Central memory CD8-positive, alpha-beta T cell (primary cell): ENCODE results near the gene BFAR.
"Not testable (repeated sequence)": the region's sequence is repeated elsewhere in the genome, so short reads cannot be mapped to it uniquely, and the experiment has no call there.

Experiments
- ATAC-seq: fragments of 150-1000 bp; cut with Tn5 transposase; replicated peaks from 2 replicates; pipeline ENCODE4 v1.10.0; 2022; ENCODE audit warnings: mild to moderate bottlenecking, moderate FRiP score, moderate number of reproducible peaks; ENCODE audit not compliant: poor library complexity, severe bottlenecking; ENCODE audit errors: extremely low read depth
- DNase-seq, 2 donors: peaks; one replicate each; pipeline ENCODE4 v3.0.0; 2021; ENCODE audit warnings: low spot score in 2 of 2
- H3K27ac Mint-ChIP-seq: one replicate; pipeline ENCODE4 v1.8.0; 2022; ENCODE audit warnings: low read depth, mild to moderate bottlenecking, moderate library complexity, mixed read lengths
- H3K27me3 Mint-ChIP-seq: one replicate; pipeline ENCODE4 v1.8.0; 2022; ENCODE audit warnings: mixed read lengths
- H3K36me3 Mint-ChIP-seq: one replicate; pipeline ENCODE4 v1.8.0; 2022; ENCODE audit warnings: mild to moderate bottlenecking, moderate library complexity, mixed read lengths; ENCODE audit not compliant: insufficient read depth
- H3K4me1 Mint-ChIP-seq: one replicate; pipeline ENCODE4 v1.8.0; 2022; ENCODE audit warnings: mixed read lengths
- H3K4me3 Mint-ChIP-seq: one replicate; pipeline ENCODE4 v1.8.0; 2022; ENCODE audit warnings: mild to moderate bottlenecking, moderate library complexity, mixed read lengths
- H3K9me3 Mint-ChIP-seq: one replicate; pipeline ENCODE4 v1.8.0; 2022; ENCODE audit warnings: mixed read lengths

Gene BFAR

DNA sequence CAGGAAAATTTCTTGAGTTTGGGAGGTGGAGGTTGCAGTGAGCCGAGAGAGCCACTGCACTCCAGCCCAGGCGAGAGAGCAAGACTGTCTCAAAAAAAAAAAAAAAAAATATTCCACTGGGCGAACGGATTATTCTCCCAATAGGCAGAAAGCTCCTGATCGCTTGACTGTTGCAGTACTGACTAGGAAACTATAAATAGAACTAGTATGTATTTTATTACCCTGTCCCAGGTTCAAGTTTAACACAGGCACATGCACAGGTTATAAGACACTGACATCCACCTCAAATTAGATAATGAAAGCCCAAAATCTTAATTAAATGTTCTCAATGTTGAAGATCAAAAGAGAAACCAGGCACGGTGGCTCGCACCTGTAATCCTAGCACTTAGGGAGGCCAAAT is 14.2 kb upstream of the BFAR start:
- ATAC-seq (no peak), DNase-seq (no peak)
- Mint-ChIP-seq H3K4me3 (no peak overlapping the region), H3K36me3 (peaks cover 66% of the 10 kb centered on the region), H3K9me3 (no peaks in the 10 kb centered on the region), H3K27me3 (no peaks in the 10 kb centered on the region), H3K4me1 (peaks cover 9% of the 10 kb centered on the region), H3K27ac (no peak overlapping the region)

DNA sequence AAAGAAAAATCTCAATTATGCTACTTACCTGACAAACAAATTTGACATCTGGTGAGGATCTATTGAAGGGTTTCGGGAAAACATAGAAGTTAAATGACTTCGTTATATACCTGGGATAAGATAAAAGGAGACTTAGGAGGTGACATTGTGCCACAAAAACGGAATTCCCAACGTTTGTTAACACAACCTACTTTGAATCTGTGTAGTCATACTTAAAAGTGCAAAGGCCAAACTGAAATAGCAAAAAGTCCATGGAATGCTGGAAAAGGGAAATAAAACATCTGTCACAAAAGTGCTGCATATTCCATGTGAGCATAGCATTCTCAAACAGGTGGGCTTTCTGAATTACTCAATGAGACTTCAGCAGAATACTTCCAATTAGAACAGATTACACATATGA is 5.7 kb upstream of the BFAR start:
- no peak overlapping the region for H3K27ac Mint-ChIP-seq
- ATAC-seq (no peak), DNase-seq (no peak)
- peaks cover 24% of the 10 kb centered on the region for H3K4me1 Mint-ChIP-seq
- H3K36me3 Mint-ChIP-seq: peaks cover 57% of the 10 kb centered on the region
- H3K4me3 Mint-ChIP-seq: no peak overlapping the region
- H3K9me3 Mint-ChIP-seq: peaks cover 6% of the 10 kb centered on the region
- no peaks in the 10 kb centered on the region for H3K27me3 Mint-ChIP-seq

DNA sequence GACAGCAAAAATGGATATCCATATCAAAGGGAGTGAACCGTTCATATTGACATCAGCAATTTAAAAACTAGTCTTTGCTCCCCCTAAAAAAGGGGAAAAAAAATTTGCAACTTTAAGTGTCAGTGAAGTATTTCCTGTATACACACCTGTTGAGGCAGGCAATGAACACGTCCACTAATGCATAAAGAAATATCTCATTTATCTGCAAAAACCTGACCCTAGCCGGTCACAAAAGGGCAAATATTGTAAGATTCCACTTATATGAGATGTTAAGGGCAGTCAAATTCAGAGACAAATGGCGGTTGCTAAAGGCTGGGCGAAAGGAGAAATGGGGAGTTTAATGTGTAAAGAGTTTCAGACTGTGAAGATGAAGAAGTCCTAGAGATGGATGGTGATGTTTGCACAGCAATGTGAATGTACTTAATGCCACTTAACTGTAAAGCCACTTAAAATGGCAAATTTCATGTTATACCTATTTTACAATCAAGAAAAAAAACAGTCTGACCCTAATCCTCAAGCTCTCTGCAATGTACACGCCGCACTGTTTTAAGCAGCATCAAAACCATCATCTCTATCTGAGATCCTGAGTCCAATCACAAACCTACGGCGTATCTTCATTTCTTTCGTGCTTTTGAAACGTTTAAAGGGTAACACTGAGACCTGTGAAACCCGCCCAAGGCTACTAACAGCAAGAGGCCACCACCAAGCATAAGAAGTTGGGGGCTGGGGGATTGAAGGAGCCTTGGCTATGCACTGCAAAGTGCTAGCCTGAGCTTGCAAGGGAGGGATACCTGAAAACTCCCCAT is 3.7 kb upstream of the BFAR start:
- H3K9me3 Mint-ChIP-seq: peaks cover 6% of the 10 kb centered on the region
- H3K27ac Mint-ChIP-seq: peak overlapping the region; percentile 92
- ATAC-seq (no peak), DNase-seq (no peak)
- peaks cover 49% of the 10 kb centered on the region for H3K36me3 Mint-ChIP-seq
- H3K27me3 Mint-ChIP-seq: no peaks in the 10 kb centered on the region
- H3K4me3 Mint-ChIP-seq: peak overlapping the region; percentile 95
- H3K4me1 Mint-ChIP-seq: peaks cover 34% of the 10 kb centered on the region

DNA sequence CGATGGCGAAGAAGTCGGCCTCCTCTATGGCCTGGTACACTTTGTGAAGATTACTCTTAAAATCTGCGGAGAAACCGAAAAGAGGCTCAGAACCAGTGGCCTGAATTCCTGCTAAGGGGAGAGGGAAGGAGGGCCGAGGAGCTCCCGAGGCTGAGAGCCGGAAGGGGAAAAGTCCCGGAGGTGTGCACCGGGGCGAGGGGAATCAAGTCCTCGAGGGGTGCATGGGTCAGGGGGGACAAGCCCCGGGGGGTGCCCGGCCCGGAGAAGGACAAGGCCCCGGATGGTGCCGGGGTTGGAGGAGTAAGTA is 3.2 kb upstream of the BFAR start:
- peak overlapping the region; percentile 92 for H3K27ac Mint-ChIP-seq
- no peaks in the 10 kb centered on the region for H3K27me3 Mint-ChIP-seq
- H3K36me3 Mint-ChIP-seq: peaks cover 49% of the 10 kb centered on the region
- peaks cover 40% of the 10 kb centered on the region for H3K4me1 Mint-ChIP-seq
- DNase-seq (no peak), ATAC-seq (no peak)
- peaks cover 6% of the 10 kb centered on the region for H3K9me3 Mint-ChIP-seq
- peak overlapping the region; percentile 95 for H3K4me3 Mint-ChIP-seq

DNA sequence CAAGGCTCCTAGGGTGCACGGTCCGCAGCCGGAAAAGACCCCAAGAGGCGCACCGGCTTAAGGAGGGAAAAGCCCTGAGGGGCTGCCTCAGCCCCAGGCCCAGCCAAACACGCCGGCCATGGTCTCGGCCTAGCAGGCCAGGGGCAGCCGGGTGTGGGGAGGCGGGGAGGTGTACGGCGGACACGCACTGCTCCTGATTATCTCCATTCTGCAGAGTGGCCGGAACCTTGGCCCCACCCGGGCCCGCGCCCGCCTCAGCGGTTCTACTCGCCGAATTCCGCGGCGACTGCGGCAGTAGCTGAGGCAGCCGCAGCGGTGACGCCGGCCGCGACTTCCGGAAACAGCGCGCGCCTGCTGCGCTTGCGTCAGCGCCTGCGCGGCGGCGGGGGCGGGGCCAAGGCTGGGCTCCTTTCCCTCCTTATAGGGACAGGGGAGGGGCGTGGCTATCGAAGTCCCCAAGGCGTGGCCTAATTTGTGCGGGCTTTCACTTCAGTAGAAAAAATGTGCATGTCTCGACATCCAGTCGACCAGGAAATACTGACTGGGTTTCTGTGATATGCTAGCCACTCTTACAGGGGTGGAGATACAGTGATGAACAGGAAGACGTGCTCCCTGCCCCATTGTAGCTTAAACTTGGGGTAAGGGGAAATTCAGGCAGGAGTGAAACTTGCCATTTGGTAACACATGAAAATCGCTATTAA is 2.7 kb upstream of the BFAR start, which contains the start of gene PARN:
Gene PARN (minus strand): TSS at position 342 of the 701 bp plus-strand sequence. CDS start 135 bp downstream, at position 207.
- H3K36me3 Mint-ChIP-seq: peaks cover 44% of the 10 kb centered on the region
- ATAC-seq: peak; percentile 47
- peaks cover 45% of the 10 kb centered on the region for H3K4me1 Mint-ChIP-seq
- peak within 1 kb of the TSS; percentile 92 for H3K27ac Mint-ChIP-seq
- peak; percentile 96 for DNase-seq
- H3K27me3 Mint-ChIP-seq: no peaks in the 10 kb centered on the region
- H3K4me3 Mint-ChIP-seq: peak within 1 kb of the TSS; percentile 95
- H3K9me3 Mint-ChIP-seq: peaks cover 6% of the 10 kb centered on the region

DNA sequence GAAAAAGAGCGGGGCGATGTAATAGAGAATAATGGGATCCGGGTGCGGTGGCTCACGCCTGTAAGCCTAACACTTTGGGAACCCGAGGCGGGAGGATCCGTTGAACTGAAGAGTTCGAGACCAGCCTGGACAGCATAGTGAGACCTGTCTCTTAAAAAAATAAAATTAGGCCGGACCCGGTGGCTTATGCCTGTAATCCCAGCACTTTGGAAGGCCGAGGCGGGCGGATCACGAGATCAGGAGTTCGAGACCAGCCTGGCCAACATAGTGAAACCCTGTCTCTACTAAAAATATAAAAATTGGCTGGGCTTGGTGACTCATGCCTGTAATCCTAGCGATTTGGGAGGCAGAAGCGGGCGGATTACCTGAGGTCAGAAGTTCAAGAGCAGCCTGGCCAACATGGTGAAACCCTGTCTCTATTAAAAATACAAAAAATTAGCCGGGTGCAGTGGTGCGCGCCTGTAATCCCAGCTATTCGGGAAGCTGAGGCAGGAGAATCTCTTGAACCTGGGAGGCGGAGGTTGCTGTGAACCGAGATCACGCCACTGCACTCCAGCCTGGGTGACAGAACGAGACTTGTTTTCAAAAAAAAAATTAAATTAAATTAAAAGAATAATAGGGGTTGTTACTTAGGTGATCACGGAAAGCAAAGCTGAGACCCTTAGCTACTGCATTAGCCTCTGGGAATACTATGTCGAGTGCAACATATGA is 2.0 kb upstream of the BFAR start:
- H3K4me3 Mint-ChIP-seq: peak overlapping the region; percentile 95
- H3K27ac Mint-ChIP-seq: peak overlapping the region; percentile 92
- H3K36me3 Mint-ChIP-seq: peaks cover 37% of the 10 kb centered on the region
- DNase-seq, H3K27me3 Mint-ChIP-seq, H3K9me3 Mint-ChIP-seq, ATAC-seq: not testable (repeated sequence)
- H3K4me1 Mint-ChIP-seq: peaks cover 50% of the 10 kb centered on the region

DNA sequence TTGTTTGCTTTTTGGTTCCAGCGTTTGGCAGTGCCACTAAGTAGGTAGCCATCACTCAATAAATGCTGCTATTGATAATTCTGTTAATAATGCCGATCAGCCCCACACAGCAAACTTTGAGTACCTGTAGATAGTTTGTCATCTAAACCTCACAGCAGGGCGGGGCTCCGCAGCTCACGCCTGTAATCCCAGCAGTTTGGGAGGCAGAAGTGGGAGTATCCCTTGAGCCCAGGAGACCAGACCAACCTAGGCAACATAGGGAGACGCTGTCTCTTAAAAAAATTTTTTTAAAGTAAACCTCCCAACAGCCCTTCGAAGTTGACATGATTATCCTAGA is 1.6 kb downstream of the BFAR start:
- Mint-ChIP-seq H3K27me3 (no peaks in the 10 kb centered on the region), H3K4me3 (peak overlapping the region; percentile 94), H3K27ac (peak overlapping the region; percentile 90), H3K4me1 (peaks cover 49% of the 10 kb centered on the region), H3K9me3 (peaks cover 6% of the 10 kb centered on the region), H3K36me3 (peaks cover 27% of the 10 kb centered on the region)
- no peak for DNase-seq
- ATAC-seq: no peak

DNA sequence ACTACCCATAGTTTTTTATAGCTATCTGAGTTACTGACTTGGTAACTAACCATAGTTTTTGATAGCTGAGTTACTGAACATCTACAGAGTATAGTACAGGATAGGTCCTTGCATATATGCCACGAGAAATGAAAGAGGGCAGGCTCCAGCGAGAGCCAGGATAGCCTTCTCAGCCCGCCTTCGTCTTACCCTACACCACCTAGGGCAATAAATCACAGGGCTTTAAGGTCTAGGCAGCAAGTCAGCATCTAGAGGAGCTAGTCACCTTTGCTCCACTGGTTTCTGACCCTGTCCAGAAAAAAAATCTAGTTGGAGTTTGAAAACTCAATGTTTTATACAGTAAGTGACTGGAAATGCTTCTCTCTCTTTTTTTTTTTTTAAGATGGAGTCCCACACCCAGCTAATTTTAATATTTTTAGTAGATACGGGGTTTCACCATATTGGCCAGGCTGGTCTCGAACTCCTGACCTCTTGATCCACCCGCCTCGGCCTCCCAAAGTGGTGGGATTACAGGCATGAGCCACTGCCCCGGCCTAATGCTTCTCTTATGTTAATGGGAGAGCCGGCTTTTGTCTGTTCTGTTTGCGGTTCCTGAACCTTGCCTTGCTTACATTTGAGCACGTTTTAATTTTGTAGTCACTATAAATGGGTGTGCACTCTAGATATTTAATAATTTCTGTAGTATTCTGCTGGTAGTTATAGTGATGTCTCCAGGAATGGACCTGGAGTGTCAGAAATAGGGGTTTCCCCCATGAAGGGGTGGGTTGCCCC is 2.8 kb downstream of the BFAR start:
- no peaks in the 10 kb centered on the region for H3K27me3 Mint-ChIP-seq
- H3K27ac Mint-ChIP-seq: peak overlapping the region; percentile 61
- H3K36me3 Mint-ChIP-seq: peaks cover 22% of the 10 kb centered on the region
- DNase-seq (no peak), ATAC-seq (no peak)
- peaks cover 52% of the 10 kb centered on the region for H3K4me1 Mint-ChIP-seq
- H3K9me3 Mint-ChIP-seq: peaks cover under 1% of the 10 kb centered on the region
- H3K4me3 Mint-ChIP-seq: no peak overlapping the region

DNA sequence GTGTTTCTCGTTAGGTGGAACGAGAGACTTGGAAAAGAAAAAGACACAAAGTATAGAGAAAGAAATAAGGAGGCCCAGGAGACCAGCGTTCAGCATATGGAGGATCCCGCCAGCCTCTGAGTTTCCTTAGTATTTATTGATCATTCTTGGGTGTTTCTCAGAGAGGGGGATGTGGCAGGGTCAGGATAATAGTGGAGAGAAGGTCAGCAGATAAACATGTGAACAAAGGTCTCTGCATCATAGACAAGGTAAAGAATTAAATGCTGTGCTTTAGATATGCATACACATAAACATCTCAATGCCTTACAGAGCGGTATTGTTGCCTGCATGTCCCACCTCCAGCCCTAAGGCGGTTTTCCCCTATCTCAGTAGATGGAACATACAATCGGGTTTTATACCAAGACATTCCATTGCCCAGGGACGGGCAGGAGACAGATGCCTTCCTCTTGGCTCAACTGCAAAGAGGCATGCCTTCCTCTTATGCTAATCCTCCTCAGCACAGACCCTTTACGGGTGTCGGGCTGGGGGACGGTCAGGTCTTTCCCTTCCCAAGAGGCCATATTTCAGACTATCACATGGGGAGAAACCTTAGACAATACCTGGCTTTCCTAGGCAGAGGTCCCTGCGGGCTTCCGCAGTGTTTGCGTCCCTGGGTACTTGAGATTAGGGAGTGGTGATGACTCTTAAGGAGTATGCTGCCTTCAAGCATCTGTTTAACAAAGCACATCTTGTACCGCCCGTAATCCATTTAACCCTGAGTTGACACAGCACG is 3.6 kb downstream of the BFAR start:
- H3K36me3 Mint-ChIP-seq: peaks cover 27% of the 10 kb centered on the region
- H3K9me3 Mint-ChIP-seq, H3K4me3 Mint-ChIP-seq, DNase-seq, ATAC-seq, H3K27me3 Mint-ChIP-seq: not testable (repeated sequence)
- peaks cover 58% of the 10 kb centered on the region for H3K4me1 Mint-ChIP-seq
- H3K27ac Mint-ChIP-seq: peak overlapping the region; percentile 61

DNA sequence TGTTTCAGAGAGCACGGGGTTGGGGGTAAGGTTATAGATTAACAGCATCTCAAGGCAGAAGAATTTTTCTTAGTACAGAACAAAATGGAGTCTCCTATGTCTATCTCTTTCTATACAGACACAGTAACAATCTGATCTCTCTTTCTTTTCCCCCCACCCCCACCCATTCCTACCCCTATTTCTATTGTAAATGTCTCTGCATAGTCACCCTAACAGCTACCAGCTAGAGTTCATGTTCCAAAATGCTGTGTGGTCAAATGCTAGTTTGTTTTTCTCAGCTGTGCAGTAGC is 4.1 kb downstream of the BFAR start:
- not testable (repeated sequence) for DNase-seq, H3K4me3 Mint-ChIP-seq, H3K9me3 Mint-ChIP-seq, ATAC-seq, H3K27me3 Mint-ChIP-seq, H3K27ac Mint-ChIP-seq
- Mint-ChIP-seq H3K4me1 (peaks cover 58% of the 10 kb centered on the region), H3K36me3 (peaks cover 27% of the 10 kb centered on the region)

DNA sequence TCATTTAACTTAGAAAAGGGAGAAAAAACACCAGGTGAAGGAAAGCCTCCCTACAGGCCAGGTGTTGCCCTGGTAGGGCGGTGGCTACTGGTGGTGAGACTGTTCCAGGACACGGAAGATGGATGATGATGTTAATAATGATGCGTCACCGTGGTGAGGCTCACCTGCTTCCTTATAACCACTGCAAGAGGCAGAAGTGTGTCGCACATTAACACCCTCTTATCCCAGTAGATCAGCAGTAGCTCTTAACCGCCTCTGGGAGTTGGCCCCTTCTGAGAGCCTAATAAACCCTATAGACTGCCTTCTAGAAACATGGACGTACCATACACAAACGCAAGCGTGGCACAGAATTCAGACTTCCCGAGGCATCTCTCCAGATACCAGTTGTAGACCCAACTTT is 7.8 kb downstream of the BFAR start:
- no peaks in the 10 kb centered on the region for H3K9me3 Mint-ChIP-seq
- ATAC-seq (no peak), DNase-seq (no peak)
- H3K4me1 Mint-ChIP-seq: peaks cover 27% of the 10 kb centered on the region
- no peaks in the 10 kb centered on the region for H3K27me3 Mint-ChIP-seq
- H3K36me3 Mint-ChIP-seq: peaks cover 36% of the 10 kb centered on the region
- H3K4me3 Mint-ChIP-seq: no peak overlapping the region
- H3K27ac Mint-ChIP-seq: no peak overlapping the region

DNA sequence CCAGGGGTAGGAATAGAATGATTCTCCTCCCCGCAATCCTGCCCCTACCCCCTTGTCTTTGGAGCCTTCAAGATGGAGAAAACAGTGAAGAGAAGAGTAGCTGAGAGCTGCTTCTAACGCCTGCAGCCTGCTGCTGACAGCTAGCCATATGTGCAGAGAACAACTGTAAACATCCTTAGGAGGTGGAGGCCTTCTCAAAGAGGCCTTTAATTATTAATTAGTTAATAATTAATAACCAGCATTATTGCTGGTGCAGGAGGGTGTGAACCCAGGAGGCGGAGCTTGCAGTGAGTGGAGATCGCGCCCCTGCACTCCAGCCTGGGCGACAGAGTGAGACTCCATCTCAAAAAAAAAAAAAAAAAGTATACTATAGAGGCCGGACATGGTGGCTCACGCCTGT is 8.5 kb downstream of the BFAR start:
- H3K36me3 Mint-ChIP-seq: peaks cover 40% of the 10 kb centered on the region
- peaks cover 22% of the 10 kb centered on the region for H3K4me1 Mint-ChIP-seq
- no peaks in the 10 kb centered on the region for H3K9me3 Mint-ChIP-seq
- no peak overlapping the region for H3K27ac Mint-ChIP-seq
- DNase-seq (no peak), ATAC-seq (no peak)
- no peaks in the 10 kb centered on the region for H3K27me3 Mint-ChIP-seq
- no peak overlapping the region for H3K4me3 Mint-ChIP-seq
